SK-N-SH treated with all-trans-retinoic acid at 6 μM for 48 hours (cell line): ENCODE results near the gene PKNOX2.

Source experiments
- ATAC-seq: fragments of 200-7000 bp; cut with Tn5 transposase; 3 replicates; pipeline ENCODE4 v1.9.1; 2020; ENCODE audit warnings: mild to moderate bottlenecking, moderate library complexity
- ARNTL ChIP-seq: fragments of 450-650 bp; formaldehyde crosslinking; IDR thresholded peaks from 2 replicates; pipeline ENCODE4 v1.5.0; 2020; ENCODE audit warnings: low read depth, mild to moderate bottlenecking, moderate library complexity, borderline replicate concordance
- CREB5 ChIP-seq: fragments of 250-450 bp; sonication (Bioruptor Pico); IDR thresholded peaks from 2 replicates; pipeline ENCODE4 v1.5.1; 2020; ENCODE audit warnings: low read depth, mild to moderate bottlenecking, moderate library complexity
- CSDC2 ChIP-seq: fragments of 250-450 bp; sonication (Bioruptor Pico); IDR thresholded peaks from 2 replicates; pipeline ENCODE4 v1.5.0; 2020; ENCODE audit warnings: mild to moderate bottlenecking, moderate library complexity
- CSRNP3 ChIP-seq: fragments of 250-450 bp; sonication (Bioruptor Pico); IDR thresholded peaks from 2 replicates; pipeline ENCODE4 v1.5.1; 2021; ENCODE audit warnings: mild to moderate bottlenecking, moderate library complexity
- ESRRG ChIP-seq: fragments of 250-450 bp; sonication (Bioruptor Pico); IDR thresholded peaks from 2 replicates; pipeline ENCODE4 v1.6.1; 2021; ENCODE audit warnings: mild to moderate bottlenecking
- GLIS3 ChIP-seq: fragments of 250-450 bp; sonication (Bioruptor Pico); IDR thresholded peaks from 2 replicates; pipeline ENCODE4 v1.5.0; 2020; ENCODE audit warnings: mild to moderate bottlenecking, moderate library complexity
- OSR1 ChIP-seq: fragments of 250-450 bp; sonication (Bioruptor Pico); IDR thresholded peaks from 2 replicates; pipeline ENCODE4 v1.8.0; 2022; ENCODE audit warnings: moderate library complexity, mild to moderate bottlenecking, inconsistent platforms
- PATZ1 ChIP-seq: fragments of 250-450 bp; sonication (Bioruptor Pico); IDR thresholded peaks from 2 replicates; pipeline ENCODE4 v1.8.0; 2020; ENCODE audit warnings: mild to moderate bottlenecking, moderate library complexity, borderline replicate concordance
- POU6F1 ChIP-seq: fragments of 250-450 bp; sonication (Bioruptor Pico); IDR thresholded peaks from 2 replicates; pipeline ENCODE4 v1.8.0; 2021; ENCODE audit warnings: low read depth, mild to moderate bottlenecking, moderate library complexity, borderline replicate concordance
- RARB ChIP-seq: fragments of 250-450 bp; sonication (Bioruptor Pico); IDR thresholded peaks from 2 replicates; pipeline ENCODE4 v1.8.0; 2021; ENCODE audit warnings: mild to moderate bottlenecking, moderate library complexity
- TCF4 ChIP-seq: fragments of 250-450 bp; sonication (Bioruptor Pico); IDR thresholded peaks from 2 replicates; pipeline ENCODE4 v1.8.0; 2021; ENCODE audit warnings: mild to moderate bottlenecking, moderate library complexity, borderline replicate concordance
- TOX ChIP-seq: fragments of 250-450 bp; sonication (Bioruptor Pico); IDR thresholded peaks from 2 replicates; pipeline ENCODE4 v1.8.0; 2021; ENCODE audit warnings: mild to moderate bottlenecking, moderate library complexity, borderline replicate concordance
- TSHZ2 ChIP-seq: fragments of 250-450 bp; sonication (Bioruptor Pico); IDR thresholded peaks from 2 replicates; pipeline ENCODE4 v1.5.0; 2020; ENCODE audit warnings: mild to moderate bottlenecking, moderate library complexity
- ZC3H10 ChIP-seq: fragments of 250-450 bp; sonication (Bioruptor Pico); IDR thresholded peaks from 2 replicates; pipeline ENCODE4 v1.5.1; 2021; ENCODE audit warnings: mild to moderate bottlenecking, moderate library complexity
- ZFP3 ChIP-seq: fragments of 250-450 bp; sonication (Bioruptor Pico); IDR thresholded peaks from 2 replicates; pipeline ENCODE4 v1.5.0; 2020; ENCODE audit warnings: mild to moderate bottlenecking, moderate library complexity
- ZFP30 ChIP-seq: fragments of 450-650 bp; formaldehyde crosslinking; IDR thresholded peaks from 2 replicates; pipeline ENCODE4 v1.5.0; 2022; ENCODE audit warnings: mild to moderate bottlenecking, moderate library complexity
- ZNF70 ChIP-seq: fragments of 450-650 bp; formaldehyde crosslinking; IDR thresholded peaks from 2 replicates; pipeline ENCODE4 v1.5.0; 2020; ENCODE audit warnings: mild to moderate bottlenecking, moderate library complexity

The PKNOX2 gene

GRCh38 chr11:125422681-125423080 lies 258.1 kb downstream of the PKNOX2 start (continued):
- TF ChIP-seq TOX (CRISPR knock-in tag): no peak
- TF ChIP-seq ESRRG (CRISPR knock-in tag): no peak
- no peak for TF ChIP-seq ZFP3 (CRISPR knock-in tag)

- 0 out of 3 replicates have a peak, but pooled peaks have one; percentile 44 for ATAC-seq
Measured at GRCh38 chr11:125423247-125423849, 258.8 kb downstream of the PKNOX2 start.

GRCh38 chr11:125425601-125426000 lies 261.1 kb downstream of the PKNOX2 start:
- TF ChIP-seq TCF4 (CRISPR knock-in tag) (no peak), ZC3H10 (no peak), POU6F1 (CRISPR knock-in tag) (no peak), CSDC2 (CRISPR knock-in tag) (no peak), ZFP3 (CRISPR knock-in tag) (no peak), TOX (CRISPR knock-in tag) (no peak), CSRNP3 (CRISPR knock-in tag) (no peak), GLIS3 (CRISPR knock-in tag) (no peak), CREB5 (CRISPR knock-in tag) (no peak)
- no peak for ATAC-seq

More at GRCh38 chr11:125423247-125423849, 258.8 kb downstream of the PKNOX2 start:
- TF ChIP-seq TSHZ2 (CRISPR knock-in tag) (no peak), ZFP30 (no peak), OSR1 (CRISPR knock-in tag) (no peak), GLIS3 (CRISPR knock-in tag) (no peak), ESRRG (CRISPR knock-in tag) (no peak), RARB (CRISPR knock-in tag) (no peak), ZNF70 (CRISPR knock-in tag) (no peak), PATZ1 (CRISPR knock-in tag) (no peak), ARNTL (no peak), POU6F1 (CRISPR knock-in tag) (no peak)
- TF ChIP-seq, all 23 proteins: peak for 0
